Tibial nerve (tissue), 4 donors: Measurements from ENCODE around the gene GNB3. TPM values are rescaled to one million over a fixed set of nuclear protein-coding genes. Genes with fewer than 3 reads are reported as not detected.
"Not testable (repeated sequence)": the region's sequence is repeated elsewhere in the genome, so short reads cannot be mapped to it uniquely, and the experiment has no call there.

Source experiments
- DNase-seq, 2 donors: peaks; one replicate each; pipeline ENCODE4 v3.0.0-alpha.2; 2019; ENCODE audit warnings: low spot score in 2 of 2
- H3K27ac ChIP-seq, 4 donors: fragments of 200-600 bp; sonication (generic) in 3 of 4; one replicate each; pipeline ENCODE4 v1.5.1; 2017 to 2019; ENCODE audit warnings: mild to moderate bottlenecking in 1 of 4
- H3K27me3 ChIP-seq, 2 donors: fragments of 200-600 bp; sonication (generic) in 1 of 2; one replicate each; pipeline versions ENCODE4 v1.5.1 to v1.6.0; 2017 to 2019
- H3K36me3 ChIP-seq, 3 donors: fragments of 200-600 bp; sonication (generic); one replicate each; pipeline ENCODE4 v1.5.1; 2018 to 2019
- H3K4me1 ChIP-seq, 4 donors: fragments of 200-600 bp; sonication (generic) in 3 of 4; one replicate each; pipeline ENCODE4 v1.5.1; 2017 to 2019
- H3K4me3 ChIP-seq, 4 donors: fragments of 200-600 bp; sonication (generic) in 3 of 4; one replicate each; pipeline ENCODE4 v1.5.1; 2017 to 2019; ENCODE audit warnings: mild to moderate bottlenecking in 1 of 4, moderate library complexity in 1 of 4
- H3K9me3 ChIP-seq, 4 donors: fragments of 200-600 bp; sonication (generic) in 3 of 4; one replicate each; pipeline ENCODE4 v1.5.1; 2017 to 2019
- CTCF ChIP-seq, 5 experiments: fragments of 200-600 bp in 3 of 5; fragments of 450-650 bp in 2 of 5; sonication (generic) in 3 of 5; IDR thresholded peaks; one replicate each; pipeline ENCODE4 v1.5.1; 2016 to 2019; ENCODE audit warnings: antibody characterized with exemption in 5 of 5, mild to moderate bottlenecking in 3 of 5, moderate library complexity in 2 of 5
- EP300 ChIP-seq, 2 donors: sonication (generic); formaldehyde crosslinking; IDR thresholded peaks; one replicate each; pipeline ENCODE4 v1.6.1; 2017; ENCODE audit warnings: antibody characterized with exemption in 2 of 2, mild to moderate bottlenecking in 1 of 2
- POLR2A ChIP-seq, 2 donors: fragments of 450-650 bp; IDR thresholded peaks; one replicate each; pipeline ENCODE4 v1.6.1; 2017; ENCODE audit warnings: antibody characterized with exemption in 2 of 2, mild to moderate bottlenecking in 2 of 2, moderate library complexity in 2 of 2
- WGBS, 2 donors: methylation state at CpG; one replicate each; pipeline ENCODE4 v1.1.5; 2018; 5-methylcytosine and 5-hydroxymethylcytosine counted together
- total RNA-seq, 4 donors: library from RNA; depleted of rRNA; stranded (reverse); fragments of >200 nt; gene quantifications; one replicate each; pipeline ENCODE4 v1.1.0, GENCODE V29; 2016

GNB3 gene
- total RNA-seq, 4 donors from 2014 or later: 0.84 to 9.9 (median 5.6) TPM

- Histone ChIP-seq H3K4me1 (peaks cover 0 to 64% (median 32%) of the 10 kb centered on the region in 4 donors), H3K4me3 (peak overlapping the region in 1 of 4 donors; percentile 89), H3K36me3 (peaks cover 0 to 21% (median 0%) of the 10 kb centered on the region in 3 donors), H3K27ac (peak overlapping the region in 2 of 4 donors; percentile 90 to 92), H3K9me3 (no peaks in the 10 kb centered on the region), H3K27me3 (no peaks in the 10 kb centered on the region)
- no peak for DNase-seq
- TF ChIP-seq POLR2A (IDR thresholded peaks at IDR 0.05): no peak
- TF ChIP-seq EP300 (IDR thresholded peaks at IDR 0.05): no peak
- no peak for TF ChIP-seq CTCF (IDR thresholded peaks at IDR 0.05)
- WGBS, 2 donors: 82 to 84% methylated on average over 12 of the region's 12 CpGs
Measured at GRCh38 chr12:6871052-6871957, 30.6 kb downstream of the GNB3 start.

- Histone ChIP-seq H3K9me3 (no peaks in the 10 kb centered on the region), H3K4me1 (peaks cover 0 to 56% (median 32%) of the 10 kb centered on the region in 4 donors), H3K27ac (peak overlapping the region; percentile 69 to 93 (median 91)), H3K4me3 (peak overlapping the region; percentile 65 to 94 (median 82)), H3K36me3 (peaks cover 0 to 20% (median 0%) of the 10 kb centered on the region in 3 donors), H3K27me3 (no peaks in the 10 kb centered on the region)
- TF ChIP-seq CTCF (IDR thresholded peaks at IDR 0.05) (peak; percentile 92 to 97 (median 94)), EP300 (IDR thresholded peaks at IDR 0.05) (peak in 1 of 2 donors; percentile 44), POLR2A (IDR thresholded peaks at IDR 0.05) (no peak)
- 1 to 4% methylated on average over 15 to 34 of the region's 40 CpGs for WGBS, 2 donors
- peak; percentile 76 to 84 for DNase-seq
Measured at GRCh38 chr12:6872073-6873048, 31.6 kb downstream of the GNB3 start.

- H3K36me3 ChIP-seq: peaks cover 0 to 20% (median 0%) of the 10 kb centered on the region in 3 donors
- WGBS, 2 donors: 0 to 2% methylated on average over 23 to 41 of the region's 66 CpGs
- H3K4me3 ChIP-seq: peak within 1 kb of the TSS; percentile 65 to 94 (median 82)
- peak within 1 kb of the TSS; percentile 69 to 93 (median 91) for H3K27ac ChIP-seq
- H3K9me3 ChIP-seq: no peaks in the 10 kb centered on the region
- peaks cover 0 to 52% (median 30%) of the 10 kb centered on the region in 4 donors for H3K4me1 ChIP-seq
- peak; percentile 91 to 94 for DNase-seq
- TF ChIP-seq POLR2A (IDR thresholded peaks at IDR 0.05) (peak; percentile 53 to 73), CTCF (IDR thresholded peaks at IDR 0.05) (peak in 1 of 5 experiments; percentile 39), EP300 (IDR thresholded peaks at IDR 0.05) (peak; percentile 41 to 75)
- H3K27me3 ChIP-seq: no peaks in the 10 kb centered on the region
Measured at GRCh38 chr12:6873094-6874014, 32.6 kb downstream of the GNB3 start, which contains the start of gene SPSB2. Gene SPSB2 (minus strand): TSS chr12:6873303. CDS start chr12:6872901, 402 bp downstream.

GRCh38 chr12:6874015-6874368 lies 33.3 kb downstream of the GNB3 start:
- not testable (repeated sequence) for DNase-seq, H3K9me3 ChIP-seq, H3K27me3 ChIP-seq
- WGBS, 2 donors: 36 to 41% methylated on average over 9 of the region's 9 CpGs
- peak overlapping the region; percentile 65 to 94 (median 82) for H3K4me3 ChIP-seq
- peak overlapping the region in 3 of 4 donors; percentile 90 to 93 (median 92) for H3K27ac ChIP-seq
- peaks cover 0 to 46% (median 24%) of the 10 kb centered on the region in 4 donors for H3K4me1 ChIP-seq
- peaks cover 0 to 20% (median 0%) of the 10 kb centered on the region in 3 donors for H3K36me3 ChIP-seq

GRCh38 chr12:6879824-6880223 lies 39.1 kb downstream of the GNB3 start:
- not testable (repeated sequence) for H3K4me3 ChIP-seq, H3K27ac ChIP-seq, DNase-seq, H3K4me1 ChIP-seq, H3K9me3 ChIP-seq, H3K27me3 ChIP-seq
- H3K36me3 ChIP-seq: peaks cover 0 to 17% (median 0%) of the 10 kb centered on the region in 3 donors
- WGBS, 2 donors: 79 to 80% methylated on average over 11 of the region's 11 CpGs
